A549 (cell line): ENCODE results near the gene CXCL1. TPM values are rescaled to one million over a fixed set of nuclear protein-coding genes. Genes with fewer than 3 reads are reported as not detected.
A peak's percentile ranks its signal among the peaks of the same experiment; 100 is the strongest.

Experiments
- ATAC-seq, 2 experiments: fragments of 200-7000 bp in 1 of 2; fragments of >200 bp in 1 of 2; cut with Nextera tagmentation in 1 of 2; cut with Tn5 transposase in 1 of 2; 3 replicates each; pipeline versions ENCODE4 v1.8.0 to v1.9.1; 2018 to 2020; ENCODE audit warnings: mild to moderate bottlenecking in 1 of 2, moderate library complexity in 1 of 2
- CTCF ChIA-PET: fragments of 300-600 bp; sonication (Branson Sonifier 250); formaldehyde crosslinking; extraction: SDS; loops from one replicate; lab custom pipeline; 2021; ENCODE audit warnings: antibody characterized with exemption, inconsistent platforms; lab: Yijun Ruan, JAX
- POLR2A ChIA-PET: fragments of 350-600 bp; formaldehyde crosslinking; extraction: SDS; loops from one replicate; lab custom pipeline; 2021; ENCODE audit warnings: antibody characterized with exemption, inconsistent platforms; lab: Yijun Ruan, JAX
- DNase-seq, 2 experiments: peaks; one replicate each; pipeline versions ENCODE4 v3.0.0 to v3.0.0-alpha.2; 2011 to 2016; ENCODE audit warnings: low read depth in 1 of 2, low spot score in 1 of 2
- FAIRE-seq: peaks from 2 replicates; lab custom pipeline; 2011; peaks lifted over from hg19 to GRCh38; lab: Jason Lieb, UNC
- H3K27ac ChIP-seq, 2 experiments: fragments of >200 bp; sonication (Bioruptor Twin); formaldehyde crosslinking; 3 replicates each; pipeline ENCODE4 v1.5.1; 2016 to 2017
- H3K4me1 ChIP-seq: fragments of >200 bp; sonication (Bioruptor Twin); formaldehyde crosslinking; 3 replicates; pipeline ENCODE4 v1.6.1; 2016
- H3K4me2 ChIP-seq: fragments of >200 bp; sonication (Bioruptor Twin); formaldehyde crosslinking; 3 replicates; pipeline ENCODE4 v1.6.1; 2016
- H3K4me3 ChIP-seq: fragments of >200 bp; sonication (Bioruptor Twin); formaldehyde crosslinking; 3 replicates; pipeline ENCODE4 v1.5.1; 2016
- H3K9me3 ChIP-seq: fragments of >200 bp; sonication (Bioruptor Twin); formaldehyde crosslinking; 3 replicates; pipeline ENCODE4 v1.6.1; 2016
- BCL3 ChIP-seq: fragments of >200 bp; sonication (Bioruptor Twin); formaldehyde crosslinking; IDR thresholded peaks from 3 replicates; pipeline ENCODE4 v1.6.1; 2016
- BHLHE40 ChIP-seq: IDR thresholded peaks from 2 replicates; pipeline ENCODE4 v1.6.1; 2012; ENCODE audit warnings: low read depth, low read length, inconsistent platforms
- CBX8 ChIP-seq: fragments of 200-600 bp; sonication (generic); IDR thresholded peaks from 2 replicates; pipeline ENCODE4 v1.6.1; 2016
- CHD2 ChIP-seq: fragments of 150-350 bp; IDR thresholded peaks from 2 replicates; pipeline ENCODE4 v1.6.1; 2014; ENCODE audit warnings: low read length; ENCODE audit not compliant: partially characterized antibody
- CHD4 ChIP-seq: fragments of 200-600 bp; sonication (generic); IDR thresholded peaks from 2 replicates; pipeline ENCODE4 v1.6.1; 2016; ENCODE audit warnings: antibody characterized with exemption, mild to moderate bottlenecking, borderline replicate concordance
- E2F6 ChIP-seq: IDR thresholded peaks from 2 replicates; pipeline ENCODE4 v1.6.1; 2012; ENCODE audit warnings: low read depth, borderline replicate concordance
- EP300 ChIP-seq, 2 experiments: fragments of >200 bp; sonication (Bioruptor Twin); formaldehyde crosslinking; IDR thresholded peaks; 2 replicates in 1 of 2; 3 replicates in 1 of 2; pipeline ENCODE4 v1.6.1; 2016 to 2017
- ESRRA ChIP-seq: fragments of 150-350 bp; IDR thresholded peaks from 2 replicates; pipeline ENCODE4 v1.6.1; 2014; ENCODE audit warnings: mild to moderate bottlenecking, low read length, borderline replicate concordance
- FOSL2 ChIP-seq, 2 experiments: fragments of 450-650 bp in 1 of 2; fragments of >200 bp in 1 of 2; sonication (Bioruptor Twin) in 1 of 2; formaldehyde crosslinking; IDR thresholded peaks; 2 replicates each; pipeline versions ENCODE4 v1.5.0 to v1.6.1; 2016 to 2020; ENCODE audit warnings: mild to moderate bottlenecking in 1 of 2, moderate library complexity in 1 of 2
- HOXA7 ChIP-seq: fragments of 250-450 bp; sonication (Bioruptor Pico); IDR thresholded peaks from 2 replicates; pipeline ENCODE4 v1.5.0; 2020; ENCODE audit warnings: mild to moderate bottlenecking, moderate library complexity
- HOXB13 ChIP-seq: fragments of 250-450 bp; sonication (Bioruptor Pico); IDR thresholded peaks from 2 replicates; pipeline ENCODE4 v1.5.0; 2020; ENCODE audit warnings: low read depth, mild to moderate bottlenecking, moderate library complexity
- JUNB ChIP-seq: fragments of >200 bp; sonication (Bioruptor Twin); formaldehyde crosslinking; IDR thresholded peaks from 2 replicates; pipeline ENCODE4 v1.6.1; 2016
- NR3C1 ChIP-seq: fragments of >200 bp; sonication (Bioruptor Twin); formaldehyde crosslinking; IDR thresholded peaks from 3 replicates; pipeline ENCODE4 v1.6.1; 2017
- PBX3 ChIP-seq: IDR thresholded peaks from 2 replicates; pipeline ENCODE4 v1.6.1; 2012
- POLR2A ChIP-seq: IDR thresholded peaks from 2 replicates; pipeline ENCODE4 v1.6.1; 2012; ENCODE audit warnings: mild to moderate bottlenecking, low read length
- POLR2AphosphoS2 ChIP-seq: conservative IDR thresholded peaks from 2 replicates; pipeline ENCODE4 v1.6.1; 2012; ENCODE audit warnings: low read length, improper control_type of control experiment, inconsistent platforms
- RFX5 ChIP-seq: fragments of 450-650 bp; IDR thresholded peaks from 2 replicates; pipeline ENCODE4 v1.7.1; 2014; ENCODE audit warnings: antibody characterized with exemption, mild to moderate bottlenecking, moderate library complexity
- TP53 ChIP-seq: fragments of 250-450 bp; sonication (Bioruptor Pico); IDR thresholded peaks from 2 replicates; pipeline ENCODE4 v1.5.0; 2021; ENCODE audit warnings: mild to moderate bottlenecking, moderate library complexity
- USF2 ChIP-seq: fragments of 450-650 bp; IDR thresholded peaks from 2 replicates; pipeline ENCODE4 v1.6.1; 2014; ENCODE audit warnings: antibody characterized with exemption
- ZFP36 ChIP-seq: fragments of 450-650 bp; IDR thresholded peaks from 2 replicates; pipeline ENCODE4 v1.6.1; 2014; ENCODE audit warnings: borderline replicate concordance; ENCODE audit not compliant: partially characterized antibody
- ZSCAN20 ChIP-seq: fragments of 250-450 bp; sonication (Bioruptor Pico); IDR thresholded peaks from 2 replicates; pipeline ENCODE4 v1.8.0; 2022; ENCODE audit warnings: mild to moderate bottlenecking, moderate library complexity
- WGBS: methylation state at CpG from one replicate; pipeline ENCODE4 v1.1.6; 2017; ENCODE audit errors: missing lambda C conversion rate; 5-methylcytosine and 5-hydroxymethylcytosine counted together
- polyA plus RNA-seq, 4 experiments: library from polyadenylated mRNA; depleted of rRNA in 3 of 4; stranded (reverse); fragments of >200 nt; fragmentation: RNase III in 1 of 4; extraction: RNeasy Plus Mini Kit Qiagen cat#74134 plus additional on column Dnase treatment in 1 of 4; gene quantifications; 2 replicates in 3 of 4; 3 replicates in 1 of 4; pipeline ENCODE4 v1.2.3, GENCODE V29; 2011 to 2017
- TF ChIP-seq, protein P1 (sequence below): IDR thresholded peaks from 2 replicates; pipeline ENCODE4 v1.6.1; 2012
- TF ChIP-seq, protein P2 (sequence below): fragments of 150-350 bp; IDR thresholded peaks from 2 replicates; pipeline ENCODE4 v1.6.1; 2014; ENCODE audit warnings: low read depth, mild to moderate bottlenecking, low read length

CXCL1 gene
- polyA plus RNA-seq, 2 of the 4 experiments (the other 2 are of a cell fraction), result 14.9 to 20.0 TPM

GRCh38 chr4:73892966-73893365 lies 23.8 kb downstream of the CXCL1 start:
- Histone ChIP-seq H3K4me1 (peaks cover 25% of the 10 kb centered on the region), H3K9me3 (no peaks in the 10 kb centered on the region), H3K4me2 (no peak overlapping the region), H3K4me3 (no peak overlapping the region), H3K27ac (peak overlapping the region; percentile 67 to 75)
- ChIA-PET POLR2A (interaction anchor here (2.1 kb wide), 1 partner anchor 24 kb away, joined by 5 read pairs; no protein-coding TSS in a partner anchor), CTCF (interaction anchor here (0.5 to 0.9 kb wide), 2 partner anchors 146 to 508 kb away, joined by 3 read pairs; partner anchors contain the start of gene CXCL3)
- ATAC-seq (no peak), DNase-seq (no peak), FAIRE-seq (no peak)
- 76% methylated on average over 3 of the region's 3 CpGs for WGBS
- no peak for TF ChIP-seq BHLHE40
- TF ChIP-seq NR3C1, result no peak

GRCh38 chr4:73894001-73894400 lies 24.8 kb downstream of the CXCL1 start:
- H3K4me1 ChIP-seq, result peaks cover 25% of the 10 kb centered on the region
- ChIA-PET CTCF (no interaction called here), POLR2A (no interaction called here)
- FAIRE-seq (no peak), ATAC-seq (no peak), DNase-seq (no peak)
- H3K4me2 ChIP-seq, result no peak overlapping the region
- no peaks in the 10 kb centered on the region for H3K9me3 ChIP-seq
- 58% methylated on average over 2 of the region's 2 CpGs for WGBS
- no peak overlapping the region for H3K4me3 ChIP-seq
- peak overlapping the region in 1 of 2 experiments; percentile 75; a peak in 4 of 6 replicates for H3K27ac ChIP-seq
- TF ChIP-seq TP53 (CRISPR knock-in tag) (no peak), ZFP36 (no peak), BCL3 (no peak), E2F6 (no peak), HOXA7 (CRISPR knock-in tag) (no peak), EP300 (IDR thresholded peaks at IDR 0.05) (no peak), POLR2A (no peak)
- TF ChIP-seq, protein P1, sequence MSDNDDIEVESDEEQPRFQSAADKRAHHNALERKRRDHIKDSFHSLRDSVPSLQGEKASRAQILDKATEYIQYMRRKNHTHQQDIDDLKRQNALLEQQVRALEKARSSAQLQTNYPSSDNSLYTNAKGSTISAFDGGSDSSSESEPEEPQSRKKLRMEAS, result no peak
- TF ChIP-seq, protein P2, sequence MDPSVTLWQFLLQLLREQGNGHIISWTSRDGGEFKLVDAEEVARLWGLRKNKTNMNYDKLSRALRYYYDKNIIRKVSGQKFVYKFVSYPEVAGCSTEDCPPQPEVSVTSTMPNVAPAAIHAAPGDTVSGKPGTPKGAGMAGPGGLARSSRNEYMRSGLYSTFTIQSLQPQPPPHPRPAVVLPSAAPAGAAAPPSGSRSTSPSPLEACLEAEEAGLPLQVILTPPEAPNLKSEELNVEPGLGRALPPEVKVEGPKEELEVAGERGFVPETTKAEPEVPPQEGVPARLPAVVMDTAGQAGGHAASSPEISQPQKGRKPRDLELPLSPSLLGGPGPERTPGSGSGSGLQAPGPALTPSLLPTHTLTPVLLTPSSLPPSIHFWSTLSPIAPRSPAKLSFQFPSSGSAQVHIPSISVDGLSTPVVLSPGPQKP, result no peak

DNA sequence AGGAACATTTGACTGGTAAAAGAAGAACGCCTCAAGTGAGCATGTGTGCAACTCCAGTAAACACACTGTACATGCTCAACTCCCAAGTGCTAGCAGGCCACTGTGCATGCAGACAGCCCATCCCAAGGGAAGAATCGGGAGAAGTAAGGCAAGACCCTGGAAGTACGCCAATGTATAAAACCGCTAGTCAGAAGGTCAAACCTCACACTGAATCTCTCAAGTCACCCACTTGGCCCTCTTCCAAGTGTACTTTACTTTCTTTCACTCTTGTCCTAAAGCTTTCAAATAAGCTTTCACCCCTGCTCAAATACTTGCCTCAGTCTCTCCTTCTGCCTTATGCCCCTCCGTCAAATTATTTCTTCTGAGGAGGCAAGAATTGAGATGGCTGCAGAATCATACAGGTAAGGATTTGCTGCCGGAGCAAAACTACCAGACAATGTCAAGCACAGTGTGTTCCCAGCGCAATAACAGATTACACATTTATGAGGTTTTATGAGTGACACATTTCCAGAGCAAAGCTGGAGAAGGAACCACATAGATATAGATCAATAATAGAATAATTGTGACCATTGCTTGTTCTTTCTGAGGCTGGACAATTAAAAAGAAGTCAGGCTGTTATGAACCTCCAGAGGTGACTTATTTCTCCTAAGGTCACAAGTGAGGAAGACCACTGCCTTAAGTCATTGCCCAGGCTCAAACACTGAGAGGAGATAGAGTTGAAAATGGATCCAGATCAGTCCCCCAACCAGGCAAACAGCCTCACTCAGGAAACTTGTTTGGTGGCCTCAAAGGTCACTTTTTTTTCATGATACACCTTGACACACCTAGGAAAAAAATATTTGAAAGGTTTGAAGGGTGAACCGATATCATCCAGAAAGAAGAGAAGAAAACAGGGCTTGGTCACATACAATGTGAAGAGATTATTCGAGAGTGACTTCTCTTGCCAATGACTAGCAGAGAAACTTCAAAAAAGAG lies 26.3 kb downstream of the CXCL1 start:
- TF ChIP-seq ESRRA, result no peak
- no peak for TF ChIP-seq E2F6
- no peak for TF ChIP-seq ZFP36
- no peak for TF ChIP-seq ZSCAN20 (CRISPR knock-in tag)
- ChIA-PET POLR2A (no interaction called here), CTCF (interaction anchor here (1.2 kb wide), 1 partner anchor 12 kb away, joined by 3 read pairs; no protein-coding TSS in a partner anchor)
- 90% methylated on average over 9 of the region's 9 CpGs for WGBS
- Histone ChIP-seq H3K4me1 (peaks cover 25% of the 10 kb centered on the region), H3K27ac (peak overlapping the region in 1 of 2 experiments; percentile 75; a peak in 3 of 6 replicates), H3K4me3 (no peak overlapping the region), H3K4me2 (no peak overlapping the region), H3K9me3 (no peaks in the 10 kb centered on the region)
- ATAC-seq, result no peak
- FAIRE-seq, result no peak
- DNase-seq, result no peak

DNA sequence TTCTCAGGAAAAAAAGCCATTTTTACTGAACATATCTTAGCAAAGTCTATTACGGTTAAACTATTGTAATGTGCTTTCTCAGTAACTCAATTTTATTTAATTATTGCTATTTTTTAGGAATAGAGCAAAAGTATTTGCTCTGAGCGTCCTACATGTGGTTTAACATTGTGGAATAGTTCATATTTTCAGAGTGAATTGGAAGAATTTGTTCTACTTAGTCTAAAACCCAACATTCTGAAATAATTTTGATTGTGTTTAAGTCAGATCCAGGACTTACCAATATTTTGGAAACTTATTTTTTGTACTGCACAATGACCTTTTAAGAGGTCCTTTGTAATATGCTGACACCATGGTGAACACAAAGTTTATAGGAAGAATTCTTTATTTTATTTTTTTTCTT lies 27.2 kb downstream of the CXCL1 start:
- no peak for ATAC-seq
- no peak overlapping the region for H3K4me2 ChIP-seq
- FAIRE-seq, result no peak
- no peak overlapping the region for H3K4me3 ChIP-seq
- no peaks in the 10 kb centered on the region for H3K9me3 ChIP-seq
- peaks cover 19% of the 10 kb centered on the region for H3K4me1 ChIP-seq
- no peak for TF ChIP-seq CHD2
- no peak for TF ChIP-seq JUNB
- no peak for TF ChIP-seq POLR2AphosphoS2
- TF ChIP-seq EP300 (IDR thresholded peaks at IDR 0.05), result no peak
- TF ChIP-seq CBX8, result no peak
- TF ChIP-seq CHD4, result no peak
- TF ChIP-seq PBX3, result no peak
- TF ChIP-seq RFX5, result no peak
- TF ChIP-seq HOXB13 (CRISPR knock-in tag), result no peak
- TF ChIP-seq HOXA7 (CRISPR knock-in tag), result no peak
- no peak for TF ChIP-seq FOSL2 (IDR thresholded peaks at IDR 0.05)
- TF ChIP-seq FOSL2 (CRISPR knock-in tag; IDR thresholded peaks at IDR 0.05), result no peak
- TF ChIP-seq USF2, result no peak
- TF ChIP-seq POLR2A, result no peak
- POLR2A ChIA-PET, result no interaction called here
- WGBS, result 88% methylated on average over 2 of the region's 2 CpGs
- peak overlapping the region in 1 of 2 experiments; percentile 70; a peak in 3 of 6 replicates for H3K27ac ChIP-seq
- DNase-seq, result no peak
- CTCF ChIA-PET, result no interaction called here
